SK-N-SH (cell line): ENCODE results near the gene UPF3B.

Experiments used
- CTCF ChIP-seq: fragments of 200-600 bp; sonication (generic); IDR thresholded peaks from 2 replicates; pipeline ENCODE4 v1.6.1; 2017; ENCODE audit warnings: antibody characterized with exemption, mild to moderate bottlenecking, moderate library complexity
- EP300 ChIP-seq, 2 experiments: IDR thresholded peaks; 2 replicates each; pipeline versions ENCODE4 v1.4.0 to v1.6.1; 2012; ENCODE audit warnings: borderline replicate concordance in 1 of 2, low read depth in 1 of 2, low read length in 1 of 2
- REST ChIP-seq: IDR thresholded peaks from 2 replicates; pipeline ENCODE4 v1.6.1; 2012; ENCODE audit warnings: mild to moderate bottlenecking, low read depth, low read length, moderate library complexity
- SIN3A ChIP-seq: IDR thresholded peaks from 2 replicates; pipeline ENCODE4 v1.6.1; 2012; ENCODE audit warnings: low read depth, mild to moderate bottlenecking, low read length, moderate library complexity, borderline replicate concordance

GRCh38 chrX:119809185-119809666 is 43.5 kb downstream of the UPF3B start:
- TF ChIP-seq CTCF (no peak), SIN3A (no peak), EP300 (IDR thresholded peaks at IDR 0.05; ENCODE audit: borderline replicate concordance in 1 of 2, low read depth in 1 of 2, low read length in 1 of 2) (no peak), REST (no peak)
